GM12864 (cell line): ENCODE results near the gene ARID5A.
A peak's percentile ranks its signal among the peaks of the same experiment; 100 is the strongest.
"Not testable (repeated sequence)": the region's sequence is repeated elsewhere in the genome, so short reads cannot be mapped to it uniquely, and the experiment has no call there.

Experiments used
- DNase-seq: peaks from one replicate; pipeline ENCODE4 v3.0.0-alpha.2; 2011; ENCODE audit warnings: low read depth
- H3K4me3 ChIP-seq: 2 replicates; pipeline ENCODE4 v1.5.1; 2011; ENCODE audit warnings: mild to moderate bottlenecking, low read depth, low read length, control low read depth
- TF ChIP-seq, protein P1 (sequence below): IDR thresholded peaks from 2 replicates; pipeline ENCODE4 v1.5.1; 2011; ENCODE audit warnings: low read depth, mild to moderate bottlenecking, moderate library complexity, low read length, control low read depth, inconsistent platforms; ENCODE audit errors: missing control alignments

Gene ARID5A

DNA sequence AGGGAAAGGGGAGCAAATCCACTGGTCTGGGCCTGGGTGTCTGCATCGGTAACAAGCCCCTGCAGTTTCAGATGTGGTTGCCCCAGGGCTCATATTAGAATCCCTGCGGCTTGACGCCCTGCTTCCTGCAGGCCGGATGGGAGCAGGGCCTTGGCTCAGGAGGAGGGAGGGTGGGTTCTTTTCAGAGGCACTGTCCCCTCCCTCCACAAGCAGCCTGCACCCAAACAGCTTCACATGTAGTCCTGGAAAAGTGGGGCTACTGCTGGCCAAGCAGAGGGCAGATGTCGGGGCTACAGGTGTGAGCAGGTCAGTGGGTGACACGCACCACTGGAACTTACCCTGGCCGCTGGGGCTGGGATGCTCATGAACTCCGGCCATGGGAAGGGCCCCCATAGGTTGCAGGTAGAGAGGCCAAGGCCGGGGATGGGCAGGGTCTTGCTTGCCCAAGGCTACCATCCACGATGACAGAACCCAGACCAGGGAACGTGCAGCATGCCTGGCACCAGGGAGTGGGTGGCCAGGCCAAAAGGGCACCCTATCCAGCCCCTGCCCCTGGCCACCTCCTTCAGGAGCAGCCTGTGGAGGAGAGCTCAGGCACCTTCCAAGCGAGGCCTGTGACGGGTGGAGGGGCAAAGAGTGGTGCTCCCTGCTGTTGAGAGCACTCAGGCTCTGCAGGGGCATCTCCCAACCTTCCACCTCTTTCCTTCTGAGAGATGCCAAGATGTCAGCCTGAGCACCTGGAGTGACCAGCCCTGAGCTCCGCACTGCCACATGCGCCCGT is 16.8 kb downstream of the ARID5A start:
- TF ChIP-seq, protein P1, sequence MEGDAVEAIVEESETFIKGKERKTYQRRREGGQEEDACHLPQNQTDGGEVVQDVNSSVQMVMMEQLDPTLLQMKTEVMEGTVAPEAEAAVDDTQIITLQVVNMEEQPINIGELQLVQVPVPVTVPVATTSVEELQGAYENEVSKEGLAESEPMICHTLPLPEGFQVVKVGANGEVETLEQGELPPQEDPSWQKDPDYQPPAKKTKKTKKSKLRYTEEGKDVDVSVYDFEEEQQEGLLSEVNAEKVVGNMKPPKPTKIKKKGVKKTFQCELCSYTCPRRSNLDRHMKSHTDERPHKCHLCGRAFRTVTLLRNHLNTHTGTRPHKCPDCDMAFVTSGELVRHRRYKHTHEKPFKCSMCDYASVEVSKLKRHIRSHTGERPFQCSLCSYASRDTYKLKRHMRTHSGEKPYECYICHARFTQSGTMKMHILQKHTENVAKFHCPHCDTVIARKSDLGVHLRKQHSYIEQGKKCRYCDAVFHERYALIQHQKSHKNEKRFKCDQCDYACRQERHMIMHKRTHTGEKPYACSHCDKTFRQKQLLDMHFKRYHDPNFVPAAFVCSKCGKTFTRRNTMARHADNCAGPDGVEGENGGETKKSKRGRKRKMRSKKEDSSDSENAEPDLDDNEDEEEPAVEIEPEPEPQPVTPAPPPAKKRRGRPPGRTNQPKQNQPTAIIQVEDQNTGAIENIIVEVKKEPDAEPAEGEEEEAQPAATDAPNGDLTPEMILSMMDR: no peak
- no peak overlapping the region for H3K4me3 ChIP-seq
- no peak for DNase-seq

DNA sequence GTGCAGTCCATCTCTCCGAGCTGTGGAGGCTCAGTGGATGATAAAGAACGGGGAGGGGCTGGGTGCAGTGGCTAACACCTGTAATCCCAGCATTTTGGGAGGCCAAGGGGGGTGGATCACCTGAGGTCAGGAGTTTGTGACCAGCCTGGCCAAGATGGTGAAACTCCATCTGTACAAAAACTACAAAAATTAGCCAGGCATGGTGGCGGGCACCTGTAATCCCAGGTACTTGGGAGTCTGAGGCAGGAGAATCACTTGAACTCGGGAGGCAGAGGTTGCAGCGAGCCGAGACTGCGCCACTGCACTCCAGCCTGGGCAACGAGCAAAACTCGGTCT is 17.4 kb downstream of the ARID5A start:
- not testable (repeated sequence) for H3K4me3 ChIP-seq, DNase-seq

GRCh38 chr2:96554293-96555145 is 18.0 kb downstream of the ARID5A start:
- no peak overlapping the region for H3K4me3 ChIP-seq
- DNase-seq: no peak
- TF ChIP-seq, protein P1: peak; percentile 96

DNA sequence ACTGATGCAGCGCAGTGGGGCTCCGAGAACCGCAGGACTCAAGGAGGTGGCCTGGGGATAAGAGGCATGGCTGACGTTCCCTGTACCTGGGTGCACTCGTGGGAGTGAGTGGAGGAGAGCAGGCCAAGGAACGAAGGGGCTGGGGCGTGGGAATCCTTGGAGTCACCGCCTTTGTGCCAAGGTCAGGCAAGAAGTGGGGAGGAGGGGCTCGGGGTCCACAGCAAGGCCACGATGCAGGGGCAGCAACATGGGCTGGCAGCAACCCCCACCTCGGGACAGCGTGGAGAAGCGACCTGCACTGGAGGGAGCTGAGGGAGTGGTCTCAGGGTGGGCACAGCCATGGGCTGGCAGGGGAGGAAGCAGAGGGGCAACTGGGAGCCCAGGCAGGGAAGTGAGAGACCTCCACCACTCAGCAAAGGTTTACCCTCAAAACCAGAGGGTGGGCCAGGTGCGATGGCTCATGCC is 18.6 kb downstream of the ARID5A start:
- TF ChIP-seq, protein P1: no peak
- DNase-seq: no peak

DNA sequence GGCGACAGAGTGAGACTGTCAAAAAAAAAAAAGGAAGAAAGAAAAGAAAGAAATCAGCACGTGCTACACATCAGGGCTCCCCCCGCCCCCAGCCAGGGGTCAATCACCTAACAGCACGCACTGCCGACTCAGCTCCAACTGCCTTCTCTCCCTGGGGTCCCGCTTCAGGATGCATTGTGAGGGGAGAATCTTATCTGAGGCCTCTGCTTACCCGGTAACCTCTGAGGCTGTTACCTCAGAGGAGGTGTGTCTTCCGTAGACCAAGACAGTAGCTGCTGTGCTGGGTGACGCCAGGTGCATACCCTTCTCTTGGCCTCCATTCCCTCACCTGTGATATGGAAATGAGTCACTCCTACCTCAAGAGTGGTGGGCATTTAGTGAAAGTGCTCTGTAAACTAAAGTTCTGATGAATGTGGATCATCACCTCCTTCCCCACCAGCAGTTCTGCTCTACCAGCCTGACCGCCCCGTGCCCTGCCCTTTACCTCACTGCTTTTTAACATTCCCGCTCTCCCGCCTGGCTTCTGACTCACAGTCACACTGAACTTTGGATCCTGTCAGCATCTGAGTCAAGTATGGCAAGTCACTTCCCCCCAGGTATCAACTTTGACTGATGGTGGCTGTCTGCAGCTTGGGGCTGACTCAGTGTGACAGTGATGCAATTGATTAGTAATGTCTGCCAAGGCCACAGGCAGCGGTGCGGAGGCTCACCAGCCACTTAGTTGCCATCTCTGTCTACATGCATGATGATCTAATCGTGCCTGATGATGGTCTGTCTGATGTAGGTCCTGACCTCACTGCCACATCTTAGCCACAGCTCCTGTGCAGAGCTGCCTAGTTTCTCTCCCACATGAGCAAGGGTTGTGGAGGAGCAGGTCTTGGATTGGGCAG is 20.1 kb downstream of the ARID5A start:
- DNase-seq: no peak
- TF ChIP-seq, protein P1: no peak
- H3K4me3 ChIP-seq: no peak overlapping the region

More for the DNA sequence above, 18.6 kb downstream of the ARID5A start:
- no peak overlapping the region for H3K4me3 ChIP-seq

DNA sequence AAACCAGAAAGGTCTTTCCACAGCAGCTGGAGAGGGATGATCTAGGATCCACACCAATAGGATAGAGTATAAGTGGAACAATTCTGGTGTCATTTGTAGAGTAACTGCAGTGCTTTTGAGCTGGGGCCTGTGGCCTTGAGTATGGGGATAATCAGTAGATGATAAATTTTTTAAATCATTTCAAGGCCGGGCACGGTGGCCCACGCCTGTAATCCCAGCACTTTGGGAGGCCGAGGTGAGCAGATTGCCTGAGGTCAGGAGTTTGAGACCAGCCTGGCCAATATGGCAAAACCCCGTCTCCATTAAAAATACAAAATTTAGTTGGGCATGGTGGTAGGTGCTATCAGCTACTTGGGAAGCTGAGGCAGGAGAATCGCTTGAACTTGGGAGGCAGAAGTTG is 20.9 kb downstream of the ARID5A start:
- not testable (repeated sequence) for H3K4me3 ChIP-seq

GRCh38 chr2:96558061-96558460 is 21.5 kb downstream of the ARID5A start:
- H3K4me3 ChIP-seq: no peak overlapping the region
- TF ChIP-seq, protein P1: no peak
- no peak for DNase-seq

More for the DNA sequence above, 20.9 kb downstream of the ARID5A start:
- DNase-seq: not testable (repeated sequence)
